Caco-2 (cell line): ENCODE measurements around the gene ZBTB5. TPM values are rescaled to one million over a fixed set of nuclear protein-coding genes. Genes with fewer than 3 reads are reported as not detected.

Experiments used
- BruUV-seq: library from RNA; stranded (reverse); fragments of 400-500 nt; replicated peaks from 2 replicates; lab custom pipeline; 2021; lab: Mats Ljungman, UMichigan
- CTCF ChIA-PET: fragments of 300-600 bp; sonication (Branson Sonifier 250); formaldehyde crosslinking; loops from one replicate; lab custom pipeline; 2022; ENCODE audit warnings: antibody characterized with exemption; lab: Charles Lee
- POLR2A ChIA-PET: fragments of 300-600 bp; sonication (Branson Sonifier 250); formaldehyde crosslinking; loops from one replicate; lab custom pipeline; 2022; ENCODE audit warnings: antibody characterized with exemption; lab: Charles Lee
- DNase-seq, 2 experiments: peaks; one replicate each; pipeline versions ENCODE4 v3.0.0 to v3.0.0-alpha.2; 2020 to 2022
- H3K27me3 ChIP-seq: replicated peaks from 2 replicates; pipeline ENCODE4 v1.6.0; 2011; ENCODE audit warnings: low read length; ENCODE audit not compliant: control insufficient read depth, insufficient read depth
- H3K36me3 ChIP-seq: 2 replicates; pipeline ENCODE4 v1.5.1; 2011; ENCODE audit warnings: low read length; ENCODE audit not compliant: control insufficient read depth, insufficient read depth
- H3K4me1 ChIP-seq: fragments of 250-450 bp; sonication (Bioruptor Pico); 2 replicates; pipeline ENCODE4 v1.5.1; 2020; ENCODE audit warnings: mild to moderate bottlenecking
- H3K4me3 ChIP-seq: 2 replicates; pipeline ENCODE4 v1.5.1; 2011; ENCODE audit warnings: low read depth, mild to moderate bottlenecking, control low read depth, low read length
- H3K9me3 ChIP-seq: fragments of 250-450 bp; sonication (Bioruptor Pico); 2 replicates; pipeline ENCODE4 v1.5.1; 2020; ENCODE audit warnings: mild to moderate bottlenecking, moderate library complexity
- H3K27ac Mint-ChIP-seq: one replicate; pipeline ENCODE4 v1.8.0; 2022; ENCODE audit warnings: mixed read lengths; ENCODE audit not compliant: unreplicated experiment
- H3K27me3 Mint-ChIP-seq: one replicate; pipeline ENCODE4 v1.8.0; 2022; ENCODE audit warnings: mixed read lengths; ENCODE audit not compliant: insufficient read depth, unreplicated experiment
- H3K36me3 Mint-ChIP-seq: one replicate; pipeline ENCODE4 v1.8.0; 2022; ENCODE audit warnings: mild to moderate bottlenecking, mixed read lengths; ENCODE audit not compliant: insufficient read depth, unreplicated experiment
- H3K4me1 Mint-ChIP-seq: one replicate; pipeline ENCODE4 v1.8.0; 2022; ENCODE audit warnings: low read depth, mixed read lengths; ENCODE audit not compliant: unreplicated experiment
- H3K4me3 Mint-ChIP-seq: one replicate; pipeline ENCODE4 v1.8.0; 2022; ENCODE audit warnings: mild to moderate bottlenecking, moderate library complexity, mixed read lengths; ENCODE audit not compliant: unreplicated experiment
- H3K9me3 Mint-ChIP-seq: one replicate; pipeline ENCODE4 v1.8.0; 2022; ENCODE audit warnings: mixed read lengths; ENCODE audit not compliant: unreplicated experiment
- intact Hi-C: fragments of 100-400 bp; cut with micrococcal nuclease; formaldehyde crosslinking; loops from one replicate; pipeline ENCODE4 v1.10.0; 2022; ENCODE audit not compliant: unreplicated experiment
- total RNA-seq: library from RNA; stranded (reverse); gene quantifications from 2 replicates; pipeline ENCODE4 v1.2.3, GENCODE V29; 2022
- TF ChIP-seq, protein P1 (sequence below), 2 experiments: fragments of 200-600 bp in 1 of 2; IDR thresholded peaks; 1 replicate in 1 of 2; 2 replicates in 1 of 2; pipeline versions ENCODE4 v1.5.1 to v1.8.0; 2011 to 2022; ENCODE audit warnings: antibody characterized with exemption in 1 of 2, control low read depth in 1 of 2, inconsistent platforms in 1 of 2, low read depth in 1 of 2, low read length in 1 of 2, mild to moderate bottlenecking in 1 of 2, moderate library complexity in 1 of 2; ENCODE audit not compliant: insufficient read depth in 1 of 2, severe bottlenecking in 1 of 2, unreplicated experiment in 1 of 2

The ZBTB5 gene
- total RNA-seq, 1 experiment from 2014 or later = 13.2 TPM

DNA sequence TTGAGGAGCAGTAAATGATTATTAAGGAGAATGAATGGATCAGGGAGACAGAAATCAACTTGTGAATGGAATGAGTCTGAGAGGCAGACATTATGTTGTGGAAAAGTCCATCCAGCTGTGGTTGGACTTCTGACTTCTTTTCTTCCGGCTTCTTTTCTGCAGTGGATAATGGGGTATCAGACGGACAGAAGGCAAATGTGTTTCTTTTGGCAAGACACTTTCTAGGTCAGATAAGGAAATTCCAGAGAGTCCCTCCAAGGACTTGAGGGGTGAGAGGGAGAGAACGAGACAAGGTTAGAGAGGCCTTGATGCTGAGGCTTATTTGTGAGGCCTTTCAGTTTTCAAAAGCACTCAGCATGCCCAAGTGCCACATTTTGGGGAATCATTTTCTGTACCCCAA, 59.9 kb downstream of the ZBTB5 start:
- TF ChIP-seq, protein P1, sequence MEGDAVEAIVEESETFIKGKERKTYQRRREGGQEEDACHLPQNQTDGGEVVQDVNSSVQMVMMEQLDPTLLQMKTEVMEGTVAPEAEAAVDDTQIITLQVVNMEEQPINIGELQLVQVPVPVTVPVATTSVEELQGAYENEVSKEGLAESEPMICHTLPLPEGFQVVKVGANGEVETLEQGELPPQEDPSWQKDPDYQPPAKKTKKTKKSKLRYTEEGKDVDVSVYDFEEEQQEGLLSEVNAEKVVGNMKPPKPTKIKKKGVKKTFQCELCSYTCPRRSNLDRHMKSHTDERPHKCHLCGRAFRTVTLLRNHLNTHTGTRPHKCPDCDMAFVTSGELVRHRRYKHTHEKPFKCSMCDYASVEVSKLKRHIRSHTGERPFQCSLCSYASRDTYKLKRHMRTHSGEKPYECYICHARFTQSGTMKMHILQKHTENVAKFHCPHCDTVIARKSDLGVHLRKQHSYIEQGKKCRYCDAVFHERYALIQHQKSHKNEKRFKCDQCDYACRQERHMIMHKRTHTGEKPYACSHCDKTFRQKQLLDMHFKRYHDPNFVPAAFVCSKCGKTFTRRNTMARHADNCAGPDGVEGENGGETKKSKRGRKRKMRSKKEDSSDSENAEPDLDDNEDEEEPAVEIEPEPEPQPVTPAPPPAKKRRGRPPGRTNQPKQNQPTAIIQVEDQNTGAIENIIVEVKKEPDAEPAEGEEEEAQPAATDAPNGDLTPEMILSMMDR (IDR thresholded peaks at IDR 0.05; ENCODE audit: insufficient read depth in 1 of 2, low read depth in 1 of 2, low read length in 1 of 2, severe bottlenecking in 1 of 2, unreplicated experiment in 1 of 2) = no peak
- Histone ChIP-seq H3K27me3 (no peaks in the 10 kb centered on the region), H3K36me3 (no peaks in the 10 kb centered on the region), H3K4me3 (no peak overlapping the region), H3K9me3 (no peaks in the 10 kb centered on the region), H3K4me1 (0 out of 2 replicates have a peak, but pooled peaks cover 5% of the 10 kb centered on the region)
- intact Hi-C loops = no loop called here
- DNase-seq = no peak
- no peaks in the 10 kb centered on the region for H3K9me3 Mint-ChIP-seq
- no peaks in the 10 kb centered on the region for H3K36me3 Mint-ChIP-seq
- no peak overlapping the region for H3K27ac Mint-ChIP-seq
- ChIA-PET POLR2A (no interaction called here), CTCF (interaction anchor here (0.7 kb wide), 1 partner anchor 410 kb away, joined by 3 read pairs; no protein-coding TSS in a partner anchor)
- no peaks in the 10 kb centered on the region for H3K27me3 Mint-ChIP-seq
- BruUV-seq = no TSS peak
- H3K4me1 Mint-ChIP-seq = peaks cover 12% of the 10 kb centered on the region
- no peak overlapping the region for H3K4me3 Mint-ChIP-seq

DNA sequence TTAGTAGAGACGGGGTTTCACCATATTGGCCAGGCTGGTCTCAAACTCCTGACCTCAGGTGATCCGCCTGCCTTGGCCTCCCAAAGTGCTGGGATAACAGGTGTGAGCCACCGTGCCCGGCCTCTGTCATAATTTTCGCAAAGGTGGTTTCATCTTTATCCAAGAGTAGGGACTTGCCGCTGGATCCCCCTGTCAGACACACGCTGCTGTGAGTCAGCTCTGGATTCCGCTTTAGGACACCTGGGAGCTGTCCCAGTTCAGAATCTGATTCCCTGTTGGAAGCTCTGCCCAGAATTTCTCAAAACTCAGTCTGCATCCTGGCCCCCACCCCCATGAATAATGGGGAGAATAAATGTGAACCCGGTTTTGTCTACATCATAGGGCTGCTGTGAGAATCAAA, 60.7 kb downstream of the ZBTB5 start:
- CTCF ChIA-PET = no interaction called here
- TF ChIP-seq, protein P1 (IDR thresholded peaks at IDR 0.05; ENCODE audit: insufficient read depth in 1 of 2, low read depth in 1 of 2, low read length in 1 of 2, severe bottlenecking in 1 of 2, unreplicated experiment in 1 of 2) = no peak
- no peaks in the 10 kb centered on the region for H3K9me3 Mint-ChIP-seq

GRCh38 chr9:37399336-37399735, 65.9 kb downstream of the ZBTB5 start:
- no peak for DNase-seq
- Histone ChIP-seq H3K9me3 (no peaks in the 10 kb centered on the region), H3K27me3 (no peaks in the 10 kb centered on the region), H3K4me1 (no peaks in the 10 kb centered on the region), H3K36me3 (no peaks in the 10 kb centered on the region), H3K4me3 (no peak overlapping the region)
- CTCF ChIA-PET = no interaction called here
- Mint-ChIP-seq H3K27me3 (no peaks in the 10 kb centered on the region), H3K36me3 (no peaks in the 10 kb centered on the region), H3K4me3 (no peak overlapping the region), H3K4me1 (no peaks in the 10 kb centered on the region), H3K27ac (no peak overlapping the region), H3K9me3 (no peaks in the 10 kb centered on the region)
- POLR2A ChIA-PET = interaction anchor here (0.6 kb wide), 1 partner anchor 18 kb away, joined by 3 read pairs; no protein-coding TSS in a partner anchor
- TF ChIP-seq, protein P1 (IDR thresholded peaks at IDR 0.05; ENCODE audit: insufficient read depth in 1 of 2, low read depth in 1 of 2, low read length in 1 of 2, severe bottlenecking in 1 of 2, unreplicated experiment in 1 of 2) = no peak
- BruUV-seq = no TSS peak
- intact Hi-C loops = no loop called here

More for the DNA sequence above, 60.7 kb downstream of the ZBTB5 start:
- POLR2A ChIA-PET = no interaction called here
- H3K4me1 Mint-ChIP-seq = peaks cover 6% of the 10 kb centered on the region
- no TSS peak for BruUV-seq
- H3K27me3 Mint-ChIP-seq = no peaks in the 10 kb centered on the region
- no peak for DNase-seq
- H3K4me3 Mint-ChIP-seq = no peak overlapping the region
- Histone ChIP-seq H3K9me3 (no peaks in the 10 kb centered on the region), H3K36me3 (no peaks in the 10 kb centered on the region), H3K4me1 (0 out of 2 replicates have a peak, but pooled peaks cover 5% of the 10 kb centered on the region), H3K4me3 (no peak overlapping the region), H3K27me3 (no peaks in the 10 kb centered on the region)
- H3K36me3 Mint-ChIP-seq = no peaks in the 10 kb centered on the region
- H3K27ac Mint-ChIP-seq = no peak overlapping the region
- intact Hi-C loops = no loop called here
